Natural killer cell treated with Interleukin-12 subunit alpha and Interleukin-12 subunit beta and Interleukin-15 and Interleukin-18, amount 100 ng/mL, for 72 hours (primary cell): ENCODE results near the gene SPIB. TPM values are rescaled to one million over a fixed set of nuclear protein-coding genes. Genes with fewer than 3 reads are reported as not detected.
A peak's percentile ranks its signal among the peaks of the same experiment; 100 is the strongest.

Experiments used
- ATAC-seq, 2 donors: fragments of 150-1000 bp; cut with Tn5 transposase in 1 of 2; sonication (Bioruptor Pico), chemical (Tn5 transposase) in 1 of 2; 2 replicates each; pipeline ENCODE4 v1.10.0; 2021
- DNase-seq: peaks from one replicate; pipeline ENCODE4 v3.0.0; 2022; ENCODE audit warnings: low spot score
- H3K27ac Mint-ChIP-seq, 2 donors: 1 replicate in 1 of 2; 2 replicates in 1 of 2; pipeline ENCODE4 v1.8.0; 2022; ENCODE audit warnings: mixed read lengths in 2 of 2, mild to moderate bottlenecking in 1 of 2, moderate library complexity in 1 of 2
- H3K27me3 Mint-ChIP-seq, 2 donors: 1 replicate in 1 of 2; 2 replicates in 1 of 2; pipeline ENCODE4 v1.8.0; 2022; ENCODE audit warnings: mixed read lengths in 2 of 2
- H3K36me3 Mint-ChIP-seq: one replicate; pipeline ENCODE4 v1.8.0; 2022; ENCODE audit warnings: mixed read lengths
- H3K4me1 Mint-ChIP-seq, 2 donors: 1 replicate in 1 of 2; 2 replicates in 1 of 2; pipeline ENCODE4 v1.8.0; 2022; ENCODE audit warnings: low read depth in 2 of 2, mixed read lengths in 2 of 2, mild to moderate bottlenecking in 1 of 2
- H3K4me3 Mint-ChIP-seq: one replicate; pipeline ENCODE4 v1.8.0; 2022; ENCODE audit warnings: mixed read lengths
- H3K9me3 Mint-ChIP-seq: 2 replicates; pipeline ENCODE4 v1.8.0; 2022; ENCODE audit warnings: mixed read lengths
- total RNA-seq, 2 donors: library from RNA; stranded (reverse); gene quantifications; one replicate each; pipeline ENCODE4 v1.2.3, GENCODE V29; 2022

SPIB gene
- total RNA-seq, 2 donors from 2014 or later, result 0.38 to 4.2 TPM

DNA sequence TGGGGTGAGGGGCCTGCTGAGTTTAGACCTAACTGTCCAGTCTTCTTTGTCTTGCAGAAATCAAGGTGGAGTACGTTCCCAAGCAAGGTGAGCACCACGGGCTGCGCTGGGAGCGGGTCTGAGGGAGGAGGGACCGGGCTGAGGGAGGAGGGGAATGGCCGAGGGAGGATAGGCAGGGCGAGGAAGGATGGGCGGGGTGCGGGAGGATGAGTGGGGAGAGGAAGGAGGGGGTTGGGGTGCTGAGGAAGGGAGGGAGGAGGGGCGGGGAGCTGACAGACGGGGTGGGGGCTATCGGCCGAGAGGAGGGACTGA, 32.4 kb downstream of the SPIB start:
- DNase-seq (no peak), ATAC-seq (peak in 1 of 2 donors; percentile 11)
- no peaks in the 10 kb centered on the region for H3K36me3 Mint-ChIP-seq
- peaks cover 13 to 18% of the 10 kb centered on the region in 2 donors for H3K27me3 Mint-ChIP-seq
- peaks cover 0 to 3% of the 10 kb centered on the region in 2 donors for H3K4me1 Mint-ChIP-seq
- H3K4me3 Mint-ChIP-seq, result no peak overlapping the region
- no peaks in the 10 kb centered on the region for H3K9me3 Mint-ChIP-seq
- H3K27ac Mint-ChIP-seq, result no peak overlapping the region

DNA sequence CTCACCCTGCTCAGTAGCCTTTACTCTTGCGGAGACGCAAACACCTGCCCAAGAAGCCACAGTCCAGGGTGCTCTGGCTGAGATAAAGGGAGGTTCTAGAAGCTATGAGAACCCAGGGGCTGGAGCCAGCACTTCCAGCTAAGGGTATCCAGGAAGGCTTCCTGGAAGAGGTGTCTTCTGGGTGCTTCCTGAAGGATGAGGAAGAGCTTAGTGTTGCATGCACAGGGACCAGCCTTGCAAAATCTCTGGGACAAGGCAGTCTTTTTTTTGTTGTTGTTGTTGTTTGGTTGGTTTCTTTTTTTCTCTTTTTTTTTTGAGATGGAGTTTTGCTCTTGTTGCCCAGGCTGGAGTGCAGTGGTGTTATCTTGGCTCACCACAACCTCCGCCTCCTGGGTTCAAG, 34.5 kb downstream of the SPIB start:
- H3K27ac Mint-ChIP-seq, result no peak overlapping the region
- ATAC-seq (no peak), DNase-seq (no peak)
- peaks cover 0 to 4% of the 10 kb centered on the region in 2 donors for H3K4me1 Mint-ChIP-seq
- H3K4me3 Mint-ChIP-seq, result no peak overlapping the region
- no peaks in the 10 kb centered on the region for H3K9me3 Mint-ChIP-seq
- H3K27me3 Mint-ChIP-seq, result peaks cover 20 to 24% of the 10 kb centered on the region in 2 donors
- H3K36me3 Mint-ChIP-seq, result no peaks in the 10 kb centered on the region

DNA sequence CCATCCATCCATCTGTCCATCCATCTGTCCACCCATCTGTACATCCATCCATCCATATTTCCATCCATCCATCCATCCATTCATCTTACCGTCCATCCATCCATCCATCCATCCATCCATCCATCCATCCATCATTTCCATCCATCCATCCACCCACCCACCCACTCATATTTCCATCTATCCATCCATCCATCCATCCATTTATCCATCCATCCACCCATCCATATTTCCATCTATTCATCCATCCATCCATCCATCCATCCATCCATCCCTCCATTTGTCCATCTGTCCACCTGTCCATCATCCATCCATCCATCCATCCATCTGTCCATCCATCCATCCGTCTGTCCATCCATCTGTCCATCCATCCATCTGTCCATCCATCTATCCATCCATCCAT, 37.3 kb downstream of the SPIB start:
- H3K4me3 Mint-ChIP-seq, result no peak overlapping the region
- no peaks in the 10 kb centered on the region for H3K9me3 Mint-ChIP-seq
- H3K27me3 Mint-ChIP-seq, result peaks cover 20 to 24% of the 10 kb centered on the region in 2 donors
- H3K27ac Mint-ChIP-seq, result no peak overlapping the region
- H3K4me1 Mint-ChIP-seq, result peaks cover 0 to 4% of the 10 kb centered on the region in 2 donors
- H3K36me3 Mint-ChIP-seq, result no peaks in the 10 kb centered on the region
- ATAC-seq, result no peak
- DNase-seq, result no peak

DNA sequence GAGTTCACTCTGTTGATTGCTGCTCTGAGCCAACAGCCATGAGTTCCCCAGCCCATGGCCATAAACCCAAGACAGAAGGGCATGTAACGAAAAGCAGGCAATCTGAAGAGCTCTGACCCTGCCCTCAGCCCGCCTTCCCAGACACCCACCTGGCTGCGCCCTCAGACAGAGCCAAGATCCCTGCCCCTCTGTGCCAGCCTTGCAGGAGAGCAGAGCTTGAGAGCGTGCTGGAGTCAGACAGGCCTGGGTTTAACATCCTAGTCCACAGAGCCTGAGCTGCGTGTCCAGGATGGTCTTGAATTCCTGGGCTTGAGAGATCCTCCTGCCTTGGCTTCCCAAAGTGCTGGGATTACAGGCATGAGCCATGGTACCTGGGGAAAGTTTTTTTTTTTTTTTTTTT, 38.6 kb downstream of the SPIB start:
- Mint-ChIP-seq H3K4me3 (no peak overlapping the region), H3K9me3 (no peaks in the 10 kb centered on the region), H3K36me3 (no peaks in the 10 kb centered on the region), H3K27me3 (peaks cover 23 to 24% of the 10 kb centered on the region in 2 donors), H3K4me1 (peaks cover 3 to 4% of the 10 kb centered on the region in 2 donors), H3K27ac (no peak overlapping the region)
- no peak for DNase-seq
- ATAC-seq, result no peak

DNA sequence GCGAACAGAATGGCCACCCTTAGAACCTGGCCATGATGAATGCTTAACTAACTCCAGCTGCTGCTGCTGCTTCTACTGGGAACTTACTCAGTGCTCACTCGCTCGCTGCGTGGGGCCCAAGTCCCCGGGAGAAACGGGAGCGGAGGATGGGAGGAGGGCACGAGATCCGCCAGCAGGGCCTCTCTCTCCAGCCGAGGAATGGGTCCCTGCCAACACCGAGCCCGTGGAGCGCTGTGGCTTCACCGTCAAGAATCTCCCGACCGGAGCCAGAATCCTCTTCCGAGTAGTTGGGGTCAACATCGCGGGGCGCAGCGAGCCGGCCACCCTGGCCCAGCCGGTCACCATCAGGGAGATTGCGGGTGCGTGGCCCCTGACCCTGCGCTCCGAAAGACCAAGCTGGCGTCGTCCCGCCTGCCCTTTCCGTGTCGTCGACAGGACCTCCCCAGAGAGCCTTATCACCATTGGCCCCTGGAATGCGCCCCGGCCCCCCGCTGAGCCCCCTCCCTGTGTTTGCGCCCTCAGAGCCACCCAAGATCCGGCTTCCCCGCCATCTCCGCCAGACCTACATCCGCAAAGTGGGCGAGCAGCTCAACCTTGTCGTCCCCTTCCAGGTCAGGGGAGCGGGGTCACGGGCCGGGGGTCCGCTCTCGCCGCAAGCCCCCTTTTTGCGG, 39.8 kb downstream of the SPIB start:
- H3K36me3 Mint-ChIP-seq, result no peaks in the 10 kb centered on the region
- H3K27me3 Mint-ChIP-seq, result peaks cover 23 to 24% of the 10 kb centered on the region in 2 donors
- ATAC-seq (no peak), DNase-seq (no peak)
- no peak overlapping the region for H3K4me3 Mint-ChIP-seq
- H3K27ac Mint-ChIP-seq, result no peak overlapping the region
- H3K9me3 Mint-ChIP-seq, result no peaks in the 10 kb centered on the region
- H3K4me1 Mint-ChIP-seq, result peaks cover 3 to 4% of the 10 kb centered on the region in 2 donors

DNA sequence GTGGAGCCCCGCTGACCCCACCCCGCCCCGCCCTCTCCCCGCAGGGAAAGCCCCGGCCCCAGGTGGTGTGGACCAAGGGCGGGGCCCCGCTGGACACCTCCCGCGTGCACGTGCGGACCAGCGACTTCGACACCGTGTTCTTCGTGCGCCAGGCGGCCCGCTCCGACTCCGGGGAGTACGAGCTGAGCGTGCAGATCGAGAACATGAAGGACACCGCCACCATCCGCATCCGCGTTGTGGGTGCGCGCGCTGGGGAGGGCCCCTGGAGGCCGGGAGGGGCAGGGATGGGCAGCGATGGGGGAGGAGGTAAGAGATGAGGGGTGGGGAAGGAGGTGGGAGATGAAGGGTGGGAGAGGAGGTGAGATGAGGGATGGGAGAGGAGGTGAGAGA, 40.3 kb downstream of the SPIB start:
- Mint-ChIP-seq H3K36me3 (no peaks in the 10 kb centered on the region), H3K4me1 (peaks cover 3 to 4% of the 10 kb centered on the region in 2 donors), H3K27me3 (peaks cover 23 to 24% of the 10 kb centered on the region in 2 donors), H3K9me3 (no peaks in the 10 kb centered on the region), H3K27ac (no peak overlapping the region), H3K4me3 (no peak overlapping the region)
- no peak for DNase-seq
- ATAC-seq, result no peak

DNA sequence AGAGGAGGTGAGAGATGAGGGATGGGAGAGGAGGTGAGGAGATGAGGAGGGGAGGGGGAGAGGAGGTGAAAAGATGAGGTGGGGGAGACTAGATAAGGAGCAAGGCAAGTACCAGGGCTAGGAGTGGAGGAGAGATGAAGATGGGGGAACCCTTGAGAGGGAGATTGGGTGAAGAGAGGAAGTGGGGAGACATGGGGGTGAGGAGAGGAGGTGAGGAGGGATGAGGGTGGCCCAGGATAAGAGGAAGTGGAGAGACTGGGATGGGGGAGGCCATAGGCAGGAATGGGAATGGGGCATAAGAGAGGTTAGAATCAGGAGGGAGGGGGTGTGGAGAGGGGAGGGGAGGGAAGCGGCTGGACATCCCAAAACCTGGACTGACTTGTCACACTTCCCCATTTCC, 40.9 kb downstream of the SPIB start:
- Mint-ChIP-seq H3K27ac (no peak overlapping the region), H3K27me3 (peaks cover 23 to 24% of the 10 kb centered on the region in 2 donors), H3K4me1 (peaks cover 3 to 4% of the 10 kb centered on the region in 2 donors), H3K9me3 (no peaks in the 10 kb centered on the region), H3K36me3 (no peaks in the 10 kb centered on the region), H3K4me3 (no peak overlapping the region)
- DNase-seq, result no peak
- ATAC-seq, result no peak

DNA sequence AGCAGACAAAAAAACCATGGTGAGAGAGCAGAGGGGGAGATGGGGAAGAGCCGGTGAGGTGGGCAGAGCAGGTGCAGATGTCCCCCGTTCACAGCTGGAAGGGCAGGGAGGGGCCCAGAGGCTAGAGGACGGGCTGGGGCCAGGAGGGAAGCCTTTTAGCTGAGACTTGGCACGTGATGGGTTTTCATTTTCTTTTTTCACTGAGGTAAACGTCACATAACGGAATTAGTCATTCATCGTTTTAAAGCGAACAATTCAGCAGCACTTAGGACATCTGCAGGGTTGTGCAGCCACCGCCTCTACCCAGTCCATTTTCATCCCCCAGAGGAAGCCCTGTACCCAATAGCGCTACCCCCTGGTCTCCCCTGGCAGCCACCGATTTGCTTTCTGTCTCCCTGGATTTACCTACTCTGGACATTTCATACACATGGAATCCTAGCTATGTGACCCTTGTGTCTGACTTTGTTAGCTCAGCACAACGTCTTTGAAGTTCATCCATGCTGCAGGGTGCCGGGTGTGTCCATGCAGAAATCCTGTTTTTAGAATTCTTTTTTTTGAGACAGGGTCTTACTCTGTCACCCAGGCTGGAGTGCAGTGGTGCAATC, 41.5 kb downstream of the SPIB start:
- Mint-ChIP-seq H3K9me3 (no peaks in the 10 kb centered on the region), H3K4me1 (peaks cover 3 to 4% of the 10 kb centered on the region in 2 donors), H3K27ac (no peak overlapping the region), H3K4me3 (peak overlapping the region; percentile 25), H3K27me3 (peaks cover 19 to 25% of the 10 kb centered on the region in 2 donors), H3K36me3 (no peaks in the 10 kb centered on the region)
- DNase-seq (no peak), ATAC-seq (peak in 1 of 2 donors; percentile 55)

DNA sequence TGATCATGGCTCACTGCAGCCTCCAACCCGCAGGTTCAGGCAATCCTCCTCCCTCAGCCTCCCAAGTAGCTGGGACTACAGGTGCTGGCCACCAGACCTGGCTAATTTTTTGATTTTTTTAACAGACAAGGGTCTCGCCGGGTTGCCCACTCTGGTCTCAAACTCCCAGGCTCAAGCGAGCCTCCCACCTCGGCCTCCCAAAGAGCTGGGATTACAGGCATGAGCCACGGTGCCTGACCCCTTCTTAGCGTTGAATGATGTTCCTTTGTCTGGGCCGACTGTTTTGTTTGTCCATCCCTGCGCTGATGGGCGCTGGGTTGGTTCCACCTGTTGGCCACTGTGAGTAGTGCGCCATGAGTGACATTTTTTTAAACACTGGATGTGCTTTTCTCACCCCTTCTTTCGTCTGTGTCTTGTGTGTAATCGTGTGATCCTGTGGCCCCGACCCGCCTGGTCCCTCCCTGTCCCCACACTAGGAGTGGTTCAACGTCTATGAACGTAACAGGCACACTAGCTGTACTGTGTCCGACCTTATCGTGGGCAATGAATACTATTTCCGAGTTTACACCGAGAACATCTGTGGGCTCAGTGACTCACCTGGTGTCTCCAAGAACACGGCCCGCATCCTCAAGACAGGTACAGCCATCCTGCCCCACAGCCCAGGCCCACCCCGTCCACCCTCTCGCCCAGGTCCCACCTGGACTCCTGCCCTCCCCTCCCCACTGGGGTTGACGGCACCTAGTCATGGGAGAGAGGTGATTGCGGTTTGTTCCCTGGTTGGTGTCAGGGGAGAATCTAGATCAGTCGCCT, 42.5 kb downstream of the SPIB start:
- no peak overlapping the region for H3K27ac Mint-ChIP-seq

DNA sequence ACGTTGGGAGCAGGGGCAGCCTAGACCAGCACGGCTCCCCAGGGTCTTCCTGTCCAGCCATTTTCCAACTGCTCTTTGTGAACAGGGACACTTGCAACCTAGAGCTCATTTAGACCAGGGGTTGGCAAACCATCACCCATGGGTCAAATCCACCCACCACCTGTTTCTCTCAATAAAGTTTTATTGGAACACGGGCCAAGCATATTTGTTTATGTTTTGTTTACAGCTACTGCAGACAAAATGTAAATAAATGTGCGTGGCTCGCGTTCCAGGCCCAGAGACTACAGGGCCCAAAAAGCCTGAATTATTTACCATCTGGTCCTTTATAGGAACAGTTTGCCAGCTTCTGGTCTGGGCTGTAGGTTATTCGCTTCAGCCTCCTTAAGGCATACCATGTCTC, 44.2 kb downstream of the SPIB start:
- Mint-ChIP-seq H3K36me3 (no peaks in the 10 kb centered on the region), H3K9me3 (no peaks in the 10 kb centered on the region), H3K27ac (no peak overlapping the region), H3K27me3 (peaks cover 0 to 14% of the 10 kb centered on the region in 2 donors), H3K4me3 (no peak overlapping the region), H3K4me1 (peaks cover 0 to 3% of the 10 kb centered on the region in 2 donors)
- no peak for ATAC-seq
- DNase-seq, result no peak

More for the DNA sequence above, 42.5 kb downstream of the SPIB start:
- H3K4me1 Mint-ChIP-seq, result peaks cover under 1 to 3% of the 10 kb centered on the region in 2 donors
- H3K4me3 Mint-ChIP-seq, result no peak overlapping the region
- ATAC-seq, result peak; percentile 66 to 74
- H3K9me3 Mint-ChIP-seq, result no peaks in the 10 kb centered on the region
- no peaks in the 10 kb centered on the region for H3K36me3 Mint-ChIP-seq
- peaks cover 9 to 19% of the 10 kb centered on the region in 2 donors for H3K27me3 Mint-ChIP-seq
- peak; percentile 75 for DNase-seq

DNA sequence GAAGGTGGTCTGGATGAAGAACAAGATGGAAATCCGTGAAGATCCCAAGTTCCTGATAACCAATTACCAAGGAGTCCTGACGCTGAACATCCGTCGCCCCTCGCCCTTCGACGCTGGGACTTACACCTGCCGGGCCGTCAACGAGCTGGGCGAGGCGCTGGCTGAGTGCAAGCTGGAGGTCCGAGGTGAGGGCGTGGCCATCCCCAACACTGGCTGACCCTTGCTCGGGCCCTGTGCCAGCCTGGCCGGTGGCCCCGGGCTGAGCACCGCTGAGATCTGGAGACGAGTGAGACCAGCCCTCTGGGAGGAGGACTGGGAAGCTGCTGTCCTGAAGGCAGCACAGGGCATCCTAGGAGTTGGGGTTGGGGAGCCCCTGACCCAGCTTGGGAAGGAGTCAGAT, 45.6 kb downstream of the SPIB start:
- H3K27me3 Mint-ChIP-seq, result peaks cover 0 to 14% of the 10 kb centered on the region in 2 donors
- no peak for ATAC-seq
- peaks cover 0 to 3% of the 10 kb centered on the region in 2 donors for H3K4me1 Mint-ChIP-seq
- no peak for DNase-seq
- no peak overlapping the region for H3K27ac Mint-ChIP-seq
- no peaks in the 10 kb centered on the region for H3K36me3 Mint-ChIP-seq
- no peaks in the 10 kb centered on the region for H3K9me3 Mint-ChIP-seq
- H3K4me3 Mint-ChIP-seq, result no peak overlapping the region

DNA sequence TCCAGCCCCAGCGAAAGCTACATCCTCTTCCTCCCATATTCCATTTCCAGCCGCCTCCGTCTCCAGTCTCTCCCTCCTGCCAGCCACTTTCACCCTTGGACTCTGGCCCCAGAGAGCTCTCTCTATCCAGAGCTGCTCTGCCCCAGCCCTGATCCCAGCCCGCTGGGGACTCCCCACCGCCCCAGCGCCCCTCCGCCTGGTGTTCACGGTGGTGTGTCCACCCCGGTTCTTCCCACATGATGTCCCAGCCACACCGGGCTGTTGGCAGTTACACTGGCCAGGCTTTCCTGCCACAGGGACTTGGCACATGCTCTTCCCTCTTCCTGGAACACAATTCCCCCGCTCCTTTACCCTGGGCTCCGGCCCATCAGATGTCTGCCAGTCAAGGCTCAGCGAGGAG, 46.3 kb downstream of the SPIB start:
- ATAC-seq (no peak), DNase-seq (no peak)
- no peak overlapping the region for H3K27ac Mint-ChIP-seq
- no peaks in the 10 kb centered on the region for H3K9me3 Mint-ChIP-seq
- peaks cover 0 to 3% of the 10 kb centered on the region in 2 donors for H3K4me1 Mint-ChIP-seq
- H3K36me3 Mint-ChIP-seq, result no peaks in the 10 kb centered on the region
- H3K4me3 Mint-ChIP-seq, result no peak overlapping the region
- peaks cover 0 to 9% of the 10 kb centered on the region in 2 donors for H3K27me3 Mint-ChIP-seq

DNA sequence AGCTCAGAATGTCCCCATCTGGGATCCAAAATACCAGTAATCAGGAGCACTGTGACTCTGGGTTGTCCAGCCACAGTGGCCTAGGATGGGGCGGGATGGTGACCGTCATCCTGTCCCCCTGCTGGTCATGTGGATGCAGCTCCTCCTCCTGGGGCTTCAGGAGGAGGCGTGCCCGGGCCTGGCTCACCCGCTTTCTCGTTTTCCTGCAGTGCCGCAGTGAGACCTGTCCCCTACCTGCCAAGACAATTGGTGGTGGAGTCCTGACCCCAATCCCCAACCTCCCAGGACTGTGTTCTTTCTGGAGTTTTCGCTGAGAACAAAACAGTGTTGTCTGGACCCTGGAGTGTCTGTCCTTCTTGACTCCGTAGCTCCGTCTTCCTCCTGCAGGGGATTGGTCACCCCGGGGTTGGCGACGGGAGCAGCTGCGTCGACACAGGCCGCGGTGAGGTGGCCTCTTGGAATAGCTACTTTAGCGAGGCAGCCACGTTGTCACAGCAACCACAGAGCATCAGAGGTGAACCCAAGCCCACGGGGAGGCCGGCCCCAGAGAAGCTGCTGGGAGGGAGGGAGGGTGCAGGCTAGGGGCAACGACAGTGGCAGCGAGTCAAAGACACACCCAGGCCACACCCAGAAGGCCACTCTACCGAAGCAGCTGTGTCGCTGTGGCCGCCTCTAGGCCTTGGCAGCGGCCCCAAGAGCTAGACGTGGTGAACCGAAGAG, 47.4 kb downstream of the SPIB start:
- no peaks in the 10 kb centered on the region for H3K36me3 Mint-ChIP-seq
- no peak overlapping the region for H3K27ac Mint-ChIP-seq
- DNase-seq (no peak), ATAC-seq (no peak)
- H3K4me3 Mint-ChIP-seq, result no peak overlapping the region
- H3K4me1 Mint-ChIP-seq, result peaks cover 0 to 3% of the 10 kb centered on the region in 2 donors
- H3K27me3 Mint-ChIP-seq, result peaks cover 0 to 7% of the 10 kb centered on the region in 2 donors
- no peaks in the 10 kb centered on the region for H3K9me3 Mint-ChIP-seq

DNA sequence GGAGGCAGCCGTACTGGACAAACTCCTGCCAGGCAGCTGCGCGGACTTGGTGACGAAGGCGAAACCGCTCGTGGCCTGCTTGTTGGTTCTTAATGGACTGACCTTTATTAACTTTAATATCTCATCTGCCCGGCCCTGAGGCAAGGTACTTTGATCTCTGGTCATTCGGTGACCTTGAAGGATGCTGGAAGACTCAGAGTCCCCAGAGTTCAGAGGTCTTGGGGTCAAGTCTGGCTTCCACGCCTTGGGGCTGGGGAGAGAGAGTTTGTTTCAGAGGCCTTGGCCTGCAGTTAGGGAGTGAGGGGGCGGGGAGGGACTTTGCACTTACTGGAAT, 47.9 kb downstream of the SPIB start:
- Mint-ChIP-seq H3K27ac (no peak overlapping the region), H3K4me3 (no peak overlapping the region), H3K9me3 (no peaks in the 10 kb centered on the region), H3K4me1 (no peaks in the 10 kb centered on the region), H3K36me3 (no peaks in the 10 kb centered on the region), H3K27me3 (peaks cover 0 to 4% of the 10 kb centered on the region in 2 donors)
- DNase-seq, result no peak
- ATAC-seq, result no peak
